ENCODE data around the gene NOC2L.
"Not testable (repeated sequence)": the region's sequence is repeated elsewhere in the genome, so short reads cannot be mapped to it uniquely, and the experiment has no call there.

Gene NOC2L

DNA sequence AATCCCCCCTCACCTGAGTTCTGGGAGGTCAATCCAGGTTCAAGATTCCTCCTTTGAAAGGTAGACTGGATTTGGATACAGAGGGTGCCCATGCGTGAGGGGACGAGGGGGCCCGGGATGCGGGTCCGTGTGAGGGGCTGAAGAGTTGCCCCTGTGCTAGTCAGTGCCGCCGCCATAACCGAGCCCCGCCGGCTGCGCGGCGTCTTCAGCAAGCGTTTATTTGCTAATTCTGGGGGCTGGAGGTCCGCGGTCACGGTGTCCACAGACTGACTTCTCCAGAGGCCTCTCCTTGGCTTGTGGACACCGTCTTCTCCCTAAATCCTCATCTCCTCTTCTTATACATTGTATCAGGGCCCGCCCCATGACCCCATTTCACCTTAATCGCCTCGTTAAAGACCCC is 56.3 kb downstream of the NOC2L start:
- Histone ChIP-seq H4K20me1 (ENCODE audit: insufficient read depth, low read length) (no peaks in the 10 kb centered on the region), H3K27ac (ENCODE audit: low read depth, low read length, poor library complexity, severe bottlenecking) (no peak overlapping the region), H3K9me2 (ENCODE audit: low read depth, low read length) (no peaks in the 10 kb centered on the region), H2AFZ (ENCODE audit: low read length) (no peak overlapping the region), H3F3A (ENCODE audit: insufficient read depth, low read length) (no peaks in the 10 kb centered on the region), H3K9me3 (ENCODE audit: low read length) (no peaks in the 10 kb centered on the region), H3K4me1 (ENCODE audit: insufficient read depth, low read length, severe bottlenecking) (peaks cover 6% of the 10 kb centered on the region), H3K9ac (ENCODE audit: low read length) (no peak overlapping the region), H3K27me3 (ENCODE audit: insufficient read depth, low read length) (peaks cover 11% of the 10 kb centered on the region; the same call in 1 of the 2 replicates), H3K36me3 (ENCODE audit: insufficient read depth, low read length) (no peaks in the 10 kb centered on the region), H3K4me2 (ENCODE audit: low read length) (no peak overlapping the region), H3K4me3 (ENCODE audit: low read depth, low read length, poor library complexity, severe bottlenecking) (no peak overlapping the region), H3K79me2 (ENCODE audit: insufficient read depth, low read length) (no peaks in the 10 kb centered on the region)
- TF ChIP-seq EZH2 (IDR thresholded peaks at IDR 0.05; ENCODE audit: borderline replicate concordance, low read length): no peak

DNA sequence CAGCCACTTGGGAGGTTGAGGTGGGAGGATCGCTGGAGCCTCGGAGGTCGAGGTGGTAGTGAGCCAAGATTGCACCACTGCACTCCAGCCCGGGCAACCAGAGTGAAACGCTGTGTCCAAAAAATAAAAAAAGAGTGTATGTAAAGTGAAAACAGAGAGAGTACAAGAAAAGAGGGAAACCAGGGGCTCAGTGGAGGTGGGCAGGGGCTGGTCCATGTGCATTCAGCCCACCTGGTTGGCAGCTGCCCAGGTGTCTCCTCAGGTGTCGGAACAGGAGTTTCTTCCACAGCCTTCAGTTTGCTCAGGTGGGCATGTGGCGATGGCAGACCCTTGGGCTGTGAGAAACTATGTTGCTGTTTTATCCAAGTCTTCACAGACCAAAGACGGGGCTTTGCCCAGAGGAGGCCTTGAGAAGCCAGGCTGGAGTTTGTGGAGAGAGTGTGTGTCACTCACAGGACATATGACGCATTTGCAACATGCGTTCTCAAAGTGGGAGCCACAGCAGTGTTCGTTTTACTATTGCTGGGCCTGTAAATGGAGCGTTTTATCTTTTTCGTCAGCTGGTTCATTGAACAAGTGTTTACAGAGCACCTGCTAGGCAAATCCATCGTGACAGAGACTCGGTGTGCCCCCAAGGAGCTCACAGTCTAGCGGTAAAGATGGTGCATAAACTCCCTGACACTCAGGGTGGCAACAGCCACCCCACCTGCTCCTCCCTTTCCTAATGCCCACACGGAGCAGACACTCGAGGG is 57.8 kb downstream of the NOC2L start:
- H3K9ac ChIP-seq (ENCODE audit: low read length): no peak overlapping the region
- no peaks in the 10 kb centered on the region for H3K9me2 ChIP-seq (ENCODE audit: low read depth, low read length)
- H3K27me3 ChIP-seq (ENCODE audit: insufficient read depth, low read length): peaks cover 11% of the 10 kb centered on the region; the same call in 1 of the 2 replicates
- no peak overlapping the region for H3K4me3 ChIP-seq (ENCODE audit: low read depth, low read length, poor library complexity, severe bottlenecking)
- no peak overlapping the region for H3K27ac ChIP-seq (ENCODE audit: low read depth, low read length, poor library complexity, severe bottlenecking)
- TF ChIP-seq, protein P1, sequence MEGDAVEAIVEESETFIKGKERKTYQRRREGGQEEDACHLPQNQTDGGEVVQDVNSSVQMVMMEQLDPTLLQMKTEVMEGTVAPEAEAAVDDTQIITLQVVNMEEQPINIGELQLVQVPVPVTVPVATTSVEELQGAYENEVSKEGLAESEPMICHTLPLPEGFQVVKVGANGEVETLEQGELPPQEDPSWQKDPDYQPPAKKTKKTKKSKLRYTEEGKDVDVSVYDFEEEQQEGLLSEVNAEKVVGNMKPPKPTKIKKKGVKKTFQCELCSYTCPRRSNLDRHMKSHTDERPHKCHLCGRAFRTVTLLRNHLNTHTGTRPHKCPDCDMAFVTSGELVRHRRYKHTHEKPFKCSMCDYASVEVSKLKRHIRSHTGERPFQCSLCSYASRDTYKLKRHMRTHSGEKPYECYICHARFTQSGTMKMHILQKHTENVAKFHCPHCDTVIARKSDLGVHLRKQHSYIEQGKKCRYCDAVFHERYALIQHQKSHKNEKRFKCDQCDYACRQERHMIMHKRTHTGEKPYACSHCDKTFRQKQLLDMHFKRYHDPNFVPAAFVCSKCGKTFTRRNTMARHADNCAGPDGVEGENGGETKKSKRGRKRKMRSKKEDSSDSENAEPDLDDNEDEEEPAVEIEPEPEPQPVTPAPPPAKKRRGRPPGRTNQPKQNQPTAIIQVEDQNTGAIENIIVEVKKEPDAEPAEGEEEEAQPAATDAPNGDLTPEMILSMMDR (IDR thresholded peaks at IDR 0.05; ENCODE audit: low read length): no peak
- no peak for TF ChIP-seq EZH2 (IDR thresholded peaks at IDR 0.05; ENCODE audit: borderline replicate concordance, low read length)
- no peak overlapping the region for H2AFZ ChIP-seq (ENCODE audit: low read length)
- H3K36me3 ChIP-seq (ENCODE audit: insufficient read depth, low read length): no peaks in the 10 kb centered on the region
- H3K4me2 ChIP-seq (ENCODE audit: low read length): no peak overlapping the region
- no peaks in the 10 kb centered on the region for H4K20me1 ChIP-seq (ENCODE audit: insufficient read depth, low read length)
- no peaks in the 10 kb centered on the region for H3F3A ChIP-seq (ENCODE audit: insufficient read depth, low read length)
- H3K9me3 ChIP-seq (ENCODE audit: low read length): no peaks in the 10 kb centered on the region
- peaks cover 6% of the 10 kb centered on the region for H3K4me1 ChIP-seq (ENCODE audit: insufficient read depth, low read length, severe bottlenecking)
- no peaks in the 10 kb centered on the region for H3K79me2 ChIP-seq (ENCODE audit: insufficient read depth, low read length)

DNA sequence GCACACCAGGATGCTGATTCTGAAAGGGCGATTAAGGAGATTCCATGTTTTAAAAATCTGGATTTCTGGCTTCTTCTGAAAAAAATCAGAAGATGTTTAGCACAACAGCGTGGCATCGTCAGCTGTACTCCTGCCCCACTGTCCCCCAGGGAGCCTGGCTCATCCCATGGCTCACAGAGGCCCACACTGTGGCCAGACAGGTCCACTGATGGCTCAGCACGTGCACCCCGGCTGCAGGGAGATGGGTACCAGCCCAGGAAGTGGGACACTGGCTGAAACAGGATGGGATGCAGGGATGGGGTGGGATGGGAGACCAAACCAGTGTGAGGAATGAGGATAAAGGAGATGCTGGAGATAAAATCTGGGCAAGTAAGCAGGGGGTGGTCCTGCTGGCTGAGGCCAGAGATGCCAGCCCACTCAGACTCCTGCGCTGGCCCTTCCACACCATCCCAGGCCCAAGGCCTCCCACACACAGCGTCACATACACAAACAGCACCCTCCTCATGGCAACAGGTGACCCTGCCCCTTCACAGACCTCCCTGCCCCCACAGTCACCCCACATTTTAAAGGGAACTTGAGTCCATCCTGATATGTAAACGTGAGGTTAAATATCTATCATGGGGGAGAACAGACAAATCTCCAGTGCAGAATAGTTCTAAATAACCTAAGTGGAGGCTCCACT is 59.3 kb downstream of the NOC2L start:
- Histone ChIP-seq H3K27me3 (ENCODE audit: insufficient read depth, low read length) (peaks cover 6% of the 10 kb centered on the region; the same call in 1 of the 2 replicates), H3F3A (ENCODE audit: insufficient read depth, low read length) (no peaks in the 10 kb centered on the region), H3K9ac (ENCODE audit: low read length) (no peak overlapping the region), H3K79me2 (ENCODE audit: insufficient read depth, low read length) (no peaks in the 10 kb centered on the region), H3K27ac (ENCODE audit: low read depth, low read length, poor library complexity, severe bottlenecking) (no peak overlapping the region), H3K36me3 (ENCODE audit: insufficient read depth, low read length) (no peaks in the 10 kb centered on the region), H4K20me1 (ENCODE audit: insufficient read depth, low read length) (no peaks in the 10 kb centered on the region), H3K9me2 (ENCODE audit: low read depth, low read length) (no peaks in the 10 kb centered on the region), H3K4me1 (ENCODE audit: insufficient read depth, low read length, severe bottlenecking) (no peaks in the 10 kb centered on the region), H3K4me3 (ENCODE audit: low read depth, low read length, poor library complexity, severe bottlenecking) (no peak overlapping the region), H3K4me2 (ENCODE audit: low read length) (no peak overlapping the region), H3K9me3 (ENCODE audit: low read length) (no peaks in the 10 kb centered on the region), H2AFZ (ENCODE audit: low read length) (no peak overlapping the region)
- TF ChIP-seq EZH2 (IDR thresholded peaks at IDR 0.05; ENCODE audit: borderline replicate concordance, low read length): no peak
- TF ChIP-seq, protein P1 (IDR thresholded peaks at IDR 0.05; ENCODE audit: low read length): no peak

DNA sequence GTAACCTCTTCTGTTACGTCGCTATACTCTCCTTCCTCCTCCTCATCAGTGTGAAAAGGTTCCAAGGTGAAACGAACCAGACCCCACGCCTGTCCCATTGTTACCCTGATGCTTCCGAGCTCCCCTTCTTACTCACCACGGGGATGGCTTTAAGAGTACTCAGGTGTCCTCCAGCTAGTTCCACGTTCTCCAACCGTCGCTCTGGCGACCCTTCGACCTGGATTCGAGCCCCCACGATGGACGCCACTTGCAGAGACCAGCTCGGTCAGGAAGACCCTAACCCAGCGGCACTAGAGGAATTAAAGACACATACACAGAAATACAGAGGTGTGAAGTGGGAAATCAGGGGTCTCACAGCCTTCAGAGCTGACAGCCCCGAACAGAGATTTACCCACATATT is 61.1 kb downstream of the NOC2L start:
- H3K9me3 ChIP-seq (ENCODE audit: low read length); H4K20me1 ChIP-seq (ENCODE audit: insufficient read depth, low read length); H3K4me3 ChIP-seq (ENCODE audit: low read depth, low read length, poor library complexity, severe bottlenecking); H3K9ac ChIP-seq (ENCODE audit: low read length); H3K4me1 ChIP-seq (ENCODE audit: insufficient read depth, low read length, severe bottlenecking); H3K36me3 ChIP-seq (ENCODE audit: insufficient read depth, low read length); H3K27ac ChIP-seq (ENCODE audit: low read depth, low read length, poor library complexity, severe bottlenecking); H3K27me3 ChIP-seq (ENCODE audit: insufficient read depth, low read length); H3K4me2 ChIP-seq (ENCODE audit: low read length); H3K9me2 ChIP-seq (ENCODE audit: low read depth, low read length); H3K79me2 ChIP-seq (ENCODE audit: insufficient read depth, low read length); H3F3A ChIP-seq (ENCODE audit: insufficient read depth, low read length); H2AFZ ChIP-seq (ENCODE audit: low read length): not testable (repeated sequence)

Measured in OCI-LY1 (cell line).